Ectodermal cell (in vitro differentiated cells): ENCODE measurements around the gene PNLDC1.

Experiments used
- H3K27ac ChIP-seq: 2 replicates; pipeline ENCODE4 v1.7.0; 2013; ENCODE audit warnings: mild to moderate bottlenecking, low read depth, low read length; ENCODE audit not compliant: insufficient read depth, poor library complexity, severe bottlenecking
- H3K27me3 ChIP-seq: 2 replicates; pipeline ENCODE4 v1.7.0; 2013; ENCODE audit warnings: mild to moderate bottlenecking, low read length; ENCODE audit not compliant: insufficient read depth, control insufficient read depth, poor library complexity, severe bottlenecking
- H3K36me3 ChIP-seq: one replicate; pipeline ENCODE4 v1.7.0; 2013; ENCODE audit warnings: low read length; ENCODE audit not compliant: control insufficient read depth, insufficient read depth
- H3K4me1 ChIP-seq: one replicate; pipeline ENCODE4 v1.7.0; 2013; ENCODE audit warnings: low read length; ENCODE audit not compliant: control insufficient read depth, insufficient read depth
- H3K4me3 ChIP-seq: 2 replicates; pipeline ENCODE4 v1.7.0; 2013; ENCODE audit warnings: low read depth, low read length, control low read depth; ENCODE audit not compliant: insufficient read depth
- H3K9me3 ChIP-seq: 2 replicates; pipeline ENCODE4 v1.7.0; 2013; ENCODE audit warnings: mild to moderate bottlenecking, low read length, moderate library complexity; ENCODE audit not compliant: control insufficient read depth
- WGBS, 2 experiments: methylation state at CpG; one replicate each; pipeline ENCODE4 v1.1.7; 2013; ENCODE audit warnings: missing lambda C conversion rate in 2 of 2; 5-methylcytosine and 5-hydroxymethylcytosine counted together

Gene PNLDC1

GRCh38 chr6:159865226-159865920 is 65.3 kb downstream of the PNLDC1 start:
- Histone ChIP-seq H3K4me1 (no peaks in the 10 kb centered on the region), H3K4me3 (no peak overlapping the region), H3K27ac (no peak overlapping the region), H3K36me3 (no peaks in the 10 kb centered on the region), H3K9me3 (no peaks in the 10 kb centered on the region), H3K27me3 (no peaks in the 10 kb centered on the region)
- WGBS, 2 experiments: 89 to 90% methylated on average over 12 of the region's 12 CpGs

GRCh38 chr6:159866286-159867247 is 66.5 kb downstream of the PNLDC1 start:
- 89 to 92% methylated on average over 28 of the region's 28 CpGs for WGBS, 2 experiments
- H3K27me3 ChIP-seq: no peaks in the 10 kb centered on the region
- H3K9me3 ChIP-seq: no peaks in the 10 kb centered on the region
- no peaks in the 10 kb centered on the region for H3K36me3 ChIP-seq
- H3K4me3 ChIP-seq: no peak overlapping the region
- no peaks in the 10 kb centered on the region for H3K4me1 ChIP-seq
- no peak overlapping the region for H3K27ac ChIP-seq
